ENCODE data around the gene TEKT2.

- TF ChIP-seq CTCF (IDR thresholded peaks at IDR 0.05; ENCODE audit: low read depth, low read length) (no peak), EZH2phosphoT487 (IDR thresholded peaks at IDR 0.05; ENCODE audit: low read depth) (no peak)
Measured at GRCh38 chr1:36034692-36035091, 49.2 kb upstream of the TEKT2 start.

All from OCI-LY3 (cell line).